NCI-H2196 treated with DMSO at 0.1 percent for 48 hours (cell line): ENCODE data around the gene POU2F3.

Source experiments
- DNase-seq: peaks from one replicate; lab custom pipeline; 2025; ENCODE audit not compliant: unreplicated experiment; lab: John Stamatoyannopoulos, UW

POU2F3 gene

DNA sequence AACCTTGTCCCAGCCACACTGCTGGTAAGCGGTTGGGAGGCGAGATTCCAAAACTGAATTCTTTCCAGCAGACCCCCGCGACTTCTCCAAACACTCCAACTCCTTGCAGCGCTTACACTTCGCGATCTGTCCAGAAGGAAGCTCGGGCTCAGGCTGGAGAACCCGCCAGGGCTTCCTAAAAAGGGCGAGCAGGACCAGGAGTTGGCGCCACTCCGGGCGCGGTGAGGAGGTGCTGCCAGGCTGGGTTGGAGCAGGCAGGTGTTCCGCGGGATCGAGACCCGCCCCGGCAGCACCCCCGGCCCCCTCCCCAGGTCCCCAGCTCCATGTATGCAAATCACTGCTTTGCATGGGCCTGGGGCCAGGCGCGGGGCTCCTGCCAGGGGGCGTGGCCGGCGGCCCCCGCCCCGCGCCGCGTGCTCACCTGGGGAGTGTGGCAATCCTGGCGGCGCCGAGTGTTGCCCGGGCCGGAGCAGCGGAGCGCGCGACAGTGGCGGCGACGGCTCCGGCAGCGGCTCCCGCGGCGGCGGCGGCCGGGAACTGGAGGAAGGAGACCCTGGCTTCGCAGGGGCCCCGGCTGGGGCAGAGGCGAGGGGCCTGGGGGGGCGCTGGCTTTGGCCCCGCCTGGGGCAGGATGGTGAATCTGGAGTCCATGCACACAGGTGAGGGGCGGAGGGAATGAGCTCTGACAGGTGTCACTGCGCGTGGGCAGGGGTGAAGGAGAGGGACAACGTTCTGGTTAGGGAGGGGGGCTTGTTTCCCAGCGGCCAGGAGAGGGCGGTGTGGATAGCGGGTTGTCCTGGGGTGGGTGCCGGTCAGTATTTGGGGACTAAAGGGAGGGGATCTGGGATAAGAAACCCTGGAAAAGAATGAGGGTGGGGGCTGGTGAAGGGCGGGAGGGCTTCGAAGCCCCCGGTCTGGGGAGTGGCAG lies at the start of gene POU2F3:
POU2F3 (plus strand) TSS at position 428 of the 928 bp plus-strand sequence; CDS start at position 632, 204 bp downstream.
- no peak for DNase-seq

DNA sequence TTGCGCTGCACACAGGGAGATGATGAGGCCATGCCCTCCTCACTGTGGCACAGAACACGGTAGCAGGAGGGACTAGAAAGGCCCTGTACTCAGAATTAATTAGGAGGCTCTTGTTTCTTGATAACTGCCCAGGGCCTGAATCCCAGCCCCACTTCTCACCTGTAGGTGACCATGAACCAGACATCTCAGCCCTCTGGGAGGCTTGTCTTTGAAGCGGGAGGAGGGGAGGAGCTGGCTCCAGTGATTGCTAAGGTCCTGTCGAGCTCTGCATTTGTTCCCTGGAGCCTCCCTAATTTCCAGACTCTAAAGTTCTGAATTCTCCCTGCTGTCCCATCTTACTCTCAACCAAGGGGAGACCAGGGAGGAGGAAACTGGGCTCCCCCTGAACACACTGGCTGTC lies 48.9 kb upstream of the POU2F3 start:
- no peak for DNase-seq

DNA sequence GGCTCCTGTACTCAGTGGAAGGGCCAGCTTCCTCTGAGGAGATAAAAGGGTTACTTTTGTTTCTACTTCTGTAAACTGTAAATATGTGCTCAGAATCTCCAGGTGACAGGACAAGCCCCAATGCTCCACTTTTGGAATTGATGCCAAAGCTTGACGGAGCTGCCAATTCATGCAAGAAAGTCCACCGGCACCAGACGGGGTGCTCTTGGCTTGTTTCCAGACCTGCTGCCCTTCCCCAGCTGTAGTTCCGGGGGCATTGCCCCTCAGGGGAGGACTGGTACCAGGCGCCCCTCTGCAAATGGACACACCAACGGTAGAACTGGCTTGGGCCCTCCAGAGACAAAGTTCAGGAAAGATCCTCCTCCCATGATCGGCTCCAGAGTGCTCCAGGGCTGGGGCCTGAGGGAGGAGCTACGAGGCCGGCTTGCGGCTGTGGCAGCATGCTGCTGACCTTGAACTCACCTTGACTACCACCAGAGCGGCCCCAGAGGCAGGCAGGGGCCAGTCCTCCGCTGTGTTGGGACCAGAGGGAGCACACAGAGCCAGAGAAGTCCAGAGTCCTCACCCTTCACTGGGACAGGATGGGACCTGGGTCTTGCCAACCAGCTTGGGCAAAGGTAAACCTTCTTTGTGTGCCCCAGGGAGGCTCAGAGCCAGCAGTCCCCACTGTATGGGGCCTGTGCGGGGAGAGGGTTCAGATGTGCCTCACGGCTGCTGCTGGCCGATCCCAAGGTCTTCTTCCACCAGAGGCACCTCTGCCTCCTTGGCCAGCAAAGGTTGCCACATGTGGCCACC lies 46.9 kb upstream of the POU2F3 start:
- DNase-seq: no peak

GRCh38 chr11:120194166-120194565 lies 45.8 kb upstream of the POU2F3 start:
- no peak for DNase-seq

GRCh38 chr11:120195601-120196320 lies 44.2 kb upstream of the POU2F3 start:
- no peak for DNase-seq

GRCh38 chr11:120196826-120197225 lies 43.1 kb upstream of the POU2F3 start:
- no peak for DNase-seq

DNA sequence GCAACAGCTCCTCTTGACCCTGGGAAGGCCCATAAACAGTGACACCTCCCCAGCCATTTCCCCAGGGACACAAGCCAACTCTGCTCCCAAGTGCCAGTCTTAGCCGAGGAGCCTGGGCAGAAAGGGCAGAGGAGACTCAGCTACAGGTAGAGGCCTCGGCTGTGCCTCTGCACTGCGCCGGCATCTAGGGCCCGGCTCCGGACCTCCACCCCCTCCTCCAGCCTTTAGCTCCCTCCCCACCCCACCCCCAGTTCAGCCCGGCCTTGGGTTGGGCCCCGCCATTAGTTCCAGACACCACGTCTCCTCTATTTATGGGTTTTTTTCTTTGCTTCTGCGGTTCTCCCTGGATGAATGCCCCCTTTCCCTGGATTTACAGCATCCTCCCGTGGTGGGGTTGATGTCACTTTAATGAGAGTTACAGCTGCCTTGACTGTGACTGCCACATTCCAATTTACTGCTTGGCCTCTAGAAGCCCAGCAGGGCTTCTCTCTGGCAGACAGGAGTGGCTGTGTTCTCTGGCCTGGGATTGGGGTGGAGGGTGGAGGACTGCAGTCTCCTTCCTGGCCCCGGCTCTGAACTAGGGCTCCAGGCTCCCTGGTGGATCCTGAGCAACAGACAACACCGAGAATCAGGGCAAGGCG lies 42.6 kb upstream of the POU2F3 start:
- no peak for DNase-seq

DNA sequence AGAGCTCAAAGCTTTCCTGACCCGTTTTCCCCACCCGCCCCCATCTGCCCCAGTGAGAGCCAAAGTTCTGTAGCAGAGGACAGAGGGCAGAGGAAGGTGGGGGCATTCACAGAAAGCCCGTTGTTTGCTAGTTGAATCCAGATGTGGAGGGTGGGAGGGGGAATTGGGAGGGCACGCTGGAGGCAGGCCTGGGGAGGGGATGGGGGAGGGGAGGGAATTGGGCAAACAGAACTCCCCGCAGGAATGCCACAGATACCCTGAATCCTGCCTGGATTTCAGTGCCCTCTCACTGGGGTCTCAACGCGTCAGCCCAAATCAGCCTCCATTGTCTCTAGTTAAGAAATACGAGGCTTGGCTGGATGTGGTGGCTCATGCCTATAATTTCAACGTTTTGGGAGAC lies 42.0 kb upstream of the POU2F3 start:
- no peak for DNase-seq

DNA sequence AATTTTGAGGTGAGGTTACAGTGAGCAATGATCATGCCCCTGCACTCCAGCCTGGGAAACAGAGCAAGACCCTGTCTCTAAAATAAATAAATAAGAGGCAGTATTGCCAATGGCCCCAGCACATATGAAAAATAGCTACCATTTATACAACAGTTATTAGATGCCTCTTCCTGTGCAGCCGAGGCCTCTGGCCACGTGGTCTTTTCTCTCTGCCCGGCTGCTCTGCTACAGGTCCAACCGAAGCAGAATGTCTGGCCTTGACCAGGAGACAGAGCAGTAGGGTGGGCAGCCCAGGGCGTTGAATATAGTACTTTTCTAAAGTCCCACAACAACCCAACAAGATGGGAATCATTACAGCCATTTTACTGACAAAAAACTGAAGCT lies 41.5 kb upstream of the POU2F3 start:
- DNase-seq: no peak

DNA sequence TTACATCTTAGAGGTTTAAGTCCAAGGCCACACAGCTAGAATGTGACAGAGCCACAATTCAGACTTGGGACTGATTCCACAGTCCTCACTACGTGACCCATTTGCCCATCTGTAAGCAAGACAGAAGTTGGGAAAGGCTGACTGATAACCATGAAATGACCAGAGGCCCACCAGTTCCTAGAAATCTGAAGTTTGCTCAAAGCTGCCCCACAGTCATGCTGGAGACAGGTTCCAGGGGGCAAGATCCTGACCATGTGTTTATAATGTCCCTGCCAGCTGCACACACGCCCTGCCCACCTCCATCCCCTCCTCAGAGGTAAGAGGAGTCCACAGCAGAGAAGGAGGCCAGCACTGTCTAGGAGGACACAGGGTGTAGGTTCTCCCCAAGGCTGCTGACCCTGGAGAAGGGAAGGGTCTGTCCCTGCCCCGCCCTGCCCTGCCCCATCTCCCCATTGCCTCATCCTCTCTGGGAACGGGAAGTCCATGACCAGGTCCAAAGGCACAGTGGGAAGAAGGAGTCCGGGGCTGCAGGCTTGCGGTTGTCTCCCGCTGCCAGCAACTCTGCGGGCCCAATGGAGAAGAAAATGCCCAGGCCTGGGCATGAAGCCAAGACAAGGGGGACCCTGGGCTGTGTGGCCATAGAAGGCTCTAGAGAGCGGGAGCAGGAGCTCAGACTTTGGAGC lies 41.0 kb upstream of the POU2F3 start:
- no peak for DNase-seq

DNA sequence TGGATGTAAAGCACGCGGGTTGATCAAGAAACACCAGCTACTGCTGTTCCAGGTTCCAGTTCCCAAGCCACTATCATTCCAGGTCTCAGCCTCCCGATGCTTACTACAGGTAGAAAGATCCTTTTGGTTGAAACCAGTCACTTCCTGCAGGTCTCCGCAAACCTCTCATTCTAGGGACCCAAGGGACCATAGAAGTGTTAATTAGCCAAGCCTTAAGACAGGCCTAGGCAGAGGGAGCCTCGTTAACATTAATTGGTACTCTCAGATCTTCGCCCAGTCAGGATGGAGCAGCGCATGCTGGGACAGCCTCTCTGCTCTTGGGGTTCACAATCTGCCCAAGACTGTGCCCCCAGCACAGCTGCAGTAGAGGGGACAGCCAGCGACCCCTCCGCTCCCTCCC lies 40.3 kb upstream of the POU2F3 start:
- DNase-seq: no peak

DNA sequence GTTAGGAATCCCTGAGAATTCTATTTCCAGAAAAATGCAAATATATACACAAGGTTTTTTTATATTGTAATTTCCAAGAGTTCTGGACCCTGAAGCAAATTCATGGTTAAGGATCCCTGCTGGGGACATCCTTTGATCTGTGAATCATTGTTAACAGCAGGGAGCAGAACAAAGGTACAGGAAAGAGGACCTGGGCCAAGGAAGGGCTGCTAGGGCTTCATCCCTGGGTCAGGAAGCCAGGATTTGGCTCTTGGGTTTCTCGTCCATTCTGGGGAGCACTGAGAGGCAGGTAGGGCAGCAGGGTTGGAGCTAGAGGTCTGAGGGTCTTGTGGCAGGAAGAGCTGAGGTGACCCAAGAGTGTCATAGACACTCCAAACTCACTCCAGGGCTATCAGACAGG lies 39.3 kb upstream of the POU2F3 start:
- DNase-seq: no peak

- no peak for DNase-seq
Measured at GRCh38 chr11:120201653-120202052, 38.3 kb upstream of the POU2F3 start.

GRCh38 chr11:120203626-120204025 lies 36.3 kb upstream of the POU2F3 start:
- DNase-seq: no peak

DNA sequence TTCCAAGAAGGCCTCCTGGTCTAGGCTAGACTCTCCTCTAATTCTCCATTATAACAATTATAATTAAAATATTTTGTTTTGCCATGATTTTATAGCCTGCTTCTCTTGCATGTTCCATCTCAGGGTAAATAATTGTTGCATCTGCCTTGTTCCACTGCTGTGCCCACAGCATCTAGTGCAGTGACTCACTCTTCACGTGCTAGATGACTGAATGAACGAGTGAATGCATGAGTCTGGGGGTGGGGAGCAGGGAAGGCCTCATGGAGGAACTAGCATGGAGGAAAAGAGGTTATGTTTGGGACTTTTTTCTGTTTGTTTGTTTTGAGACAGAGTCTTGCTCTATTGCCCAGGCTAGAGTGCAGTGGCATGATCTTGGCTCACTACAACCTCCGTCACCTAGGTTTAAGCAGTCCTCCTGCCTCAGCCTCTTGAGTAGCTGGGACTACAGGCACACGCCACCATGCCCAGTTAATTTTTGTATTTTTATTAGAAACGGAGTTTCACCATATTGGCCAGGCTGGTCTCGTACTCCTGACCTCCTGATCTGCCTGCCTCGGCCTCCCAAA lies 34.3 kb upstream of the POU2F3 start:
- DNase-seq: no peak

- no peak for DNase-seq
Measured at GRCh38 chr11:120207512-120207911, 32.4 kb upstream of the POU2F3 start.

GRCh38 chr11:120208001-120208441 lies 31.9 kb upstream of the POU2F3 start:
- DNase-seq: no peak

DNA sequence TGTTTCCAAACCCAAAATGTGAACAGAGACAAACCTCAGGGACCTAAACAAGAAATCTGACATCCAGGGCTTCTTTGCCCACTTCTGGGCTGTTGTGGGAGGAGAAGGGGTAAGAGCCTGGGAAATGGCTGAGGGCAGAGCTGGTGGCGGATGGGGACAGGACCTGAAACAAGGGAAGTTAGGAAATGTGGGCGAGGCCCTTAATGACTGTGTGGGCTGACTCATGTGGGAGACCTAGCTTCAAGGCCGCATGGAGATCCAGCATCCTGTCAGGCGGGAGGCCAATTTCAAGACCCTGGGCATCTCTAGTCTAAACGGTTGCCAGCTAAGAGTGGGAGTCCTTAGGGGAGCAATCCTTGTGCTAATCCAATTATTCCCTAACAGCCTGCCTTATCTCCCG lies 31.2 kb upstream of the POU2F3 start:
- no peak for DNase-seq

DNA sequence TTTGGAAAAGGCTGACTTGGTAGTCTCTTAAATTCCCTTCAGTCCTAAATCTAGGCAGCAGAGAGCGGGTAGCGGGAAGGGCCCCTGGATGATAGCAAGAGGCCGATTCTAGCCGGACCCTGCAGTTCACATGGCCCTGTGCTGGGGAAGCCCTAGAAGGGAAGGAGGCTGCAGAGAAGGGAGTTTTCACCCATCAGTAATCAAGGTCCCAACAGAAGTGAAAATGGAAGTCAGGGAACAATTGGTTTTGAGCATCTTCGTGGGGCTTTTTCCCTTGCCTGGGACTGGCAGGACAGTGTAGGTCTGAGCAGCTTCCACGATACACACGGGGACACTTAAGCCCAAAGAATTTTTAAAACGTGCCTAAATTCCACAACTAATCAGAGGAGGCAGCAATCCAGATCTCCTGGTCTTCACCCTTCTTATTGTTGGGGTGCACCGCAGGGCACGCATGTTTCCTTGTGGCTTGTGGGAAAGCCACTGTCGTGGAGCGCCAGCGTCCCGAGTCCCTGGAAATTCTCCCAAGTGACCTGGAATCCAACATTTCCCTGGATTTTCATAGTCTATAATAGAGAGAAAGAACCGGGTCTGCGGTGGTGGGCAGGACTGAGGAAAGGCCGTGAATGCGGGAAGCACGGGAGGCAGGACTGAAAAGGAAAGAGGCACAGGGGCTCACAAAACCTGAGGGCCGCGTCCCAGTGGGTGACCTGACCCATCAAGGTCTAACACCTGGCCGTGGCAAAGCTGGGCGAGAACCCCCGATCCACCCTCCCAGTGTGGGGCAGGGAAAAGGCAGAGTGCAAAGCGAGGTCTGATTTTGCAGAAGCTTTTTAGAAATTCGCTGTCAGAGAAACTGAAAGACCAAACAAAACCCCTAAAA lies 30.0 kb upstream of the POU2F3 start:
- no peak for DNase-seq
